ENCODE measurements around the gene DPH7. TPM values are rescaled to one million over a fixed set of nuclear protein-coding genes. Genes with fewer than 3 reads are reported as not detected.
"Not testable (repeated sequence)": the region's sequence is repeated elsewhere in the genome, so short reads cannot be mapped to it uniquely, and the experiment has no call there.

The DPH7 gene
- total and polyA plus RNA-seq, 10 donors, result 31.7 to 80.5 (median 41.2) TPM

- WGBS, 5 donors, result 77 to 91% (median 84%) methylated on average over 5 to 10 of the region's 10 CpGs
- Histone ChIP-seq H3K4me1 (peaks cover 0 to 7% (median 0%) of the 10 kb centered on the region in 6 donors), H3K27me3 (replicated peaks in 1 of 7) (no peaks in the 10 kb centered on the region), H3K4me3 (no peak overlapping the region), H3K36me3 (peaks cover 0 to 5% (median 0%) of the 10 kb centered on the region in 6 donors), H3K27ac (no peak overlapping the region), H3K9me3 (no peaks in the 10 kb centered on the region)
- TF ChIP-seq POLR2AphosphoS5 (IDR thresholded peaks at IDR 0.05) (no peak), CTCF (IDR thresholded peaks at IDR 0.05 in 8 of 11, conservative IDR thresholded peaks at IDR 0.05 in 3 of 11) (no peak), POLR2A (IDR thresholded peaks at IDR 0.05) (no peak)
- intact Hi-C loops (cut with DNase I; ENCODE audit: low total_unique reads), result no loop called here
- DNase-seq, result no peak
Observed at GRCh38 chr9:137516144-137516917, 62.4 kb downstream of the DPH7 start.

- Histone ChIP-seq H3K36me3 (peaks cover 0 to 5% (median 0%) of the 10 kb centered on the region in 6 donors), H3K27me3 (replicated peaks in 1 of 7) (no peaks in the 10 kb centered on the region), H3K9me3 (no peaks in the 10 kb centered on the region), H3K27ac (no peak overlapping the region), H3K4me1 (no peaks in the 10 kb centered on the region), H3K4me3 (no peak overlapping the region)
- no peak for TF ChIP-seq POLR2A (IDR thresholded peaks at IDR 0.05)
- no peak for TF ChIP-seq POLR2AphosphoS5 (IDR thresholded peaks at IDR 0.05)
- no peak for TF ChIP-seq CTCF (IDR thresholded peaks at IDR 0.05 in 8 of 11, conservative IDR thresholded peaks at IDR 0.05 in 3 of 11)
- DNase-seq, result peak; percentile 52
- WGBS, 5 donors, result 89 to 93% (median 91%) methylated on average over 8 to 23 of the region's 23 CpGs
- intact Hi-C loops (cut with DNase I; ENCODE audit: low total_unique reads), result no loop called here
Observed at GRCh38 chr9:137515338-137515724, 63.4 kb downstream of the DPH7 start.

GRCh38 chr9:137514691-137515337 is 63.9 kb downstream of the DPH7 start:
- no peaks in the 10 kb centered on the region for H3K27me3 ChIP-seq (replicated peaks in 1 of 7)
- no peak overlapping the region for H3K27ac ChIP-seq
- H3K9me3 ChIP-seq, result no peaks in the 10 kb centered on the region
- intact Hi-C loops (cut with DNase I; ENCODE audit: low total_unique reads), result no loop called here
- H3K4me3 ChIP-seq, result no peak overlapping the region
- no peak for TF ChIP-seq POLR2AphosphoS5 (IDR thresholded peaks at IDR 0.05)
- no peak for TF ChIP-seq CTCF (IDR thresholded peaks at IDR 0.05 in 8 of 11, conservative IDR thresholded peaks at IDR 0.05 in 3 of 11)
- H3K36me3 ChIP-seq, result peaks cover 0 to 5% (median 0%) of the 10 kb centered on the region in 6 donors
- no peak for DNase-seq
- H3K4me1 ChIP-seq, result no peaks in the 10 kb centered on the region
- 86 to 94% (median 92%) methylated on average over 4 to 30 of the region's 30 CpGs for WGBS, 5 donors

- WGBS, 5 donors, result 82 to 91% (median 90%) methylated on average over 27 to 42 of the region's 42 CpGs
- H3K27ac ChIP-seq; H3K36me3 ChIP-seq; H3K27me3 ChIP-seq (replicated peaks in 1 of 7); H3K9me3 ChIP-seq; H3K4me3 ChIP-seq; H3K4me1 ChIP-seq; intact Hi-C loops (cut with DNase I; ENCODE audit: low total_unique reads): not testable (repeated sequence)
- DNase-seq, result peak; percentile 56
Observed at GRCh38 chr9:137513801-137514570, 64.7 kb downstream of the DPH7 start.

- H3K4me3 ChIP-seq; H3K9me3 ChIP-seq; H3K4me1 ChIP-seq; intact Hi-C loops (cut with DNase I; ENCODE audit: low total_unique reads); H3K36me3 ChIP-seq; H3K27ac ChIP-seq; H3K27me3 ChIP-seq (replicated peaks in 1 of 7): not testable (repeated sequence)
- 77 to 88% (median 84%) methylated on average over 5 of the region's 5 CpGs for WGBS, 5 donors
- peak; percentile 8 for DNase-seq
Observed at GRCh38 chr9:137513136-137513535, 65.6 kb downstream of the DPH7 start.

Measured in spleen (tissue), 11 donors.